ENCODE results near the gene NXPE3. TPM values are rescaled to one million over a fixed set of nuclear protein-coding genes. Genes with fewer than 3 reads are reported as not detected.

Gene NXPE3
- total and polyA plus RNA-seq, 9 donors = 5.6 to 16.4 (median 13.1) TPM

GRCh38 chr3:101781166-101781565 lies 2.2 kb downstream of the NXPE3 start:
- no peaks in the 10 kb centered on the region for H3K27me3 ChIP-seq
- DNase-seq = no peak
- no peaks in the 10 kb centered on the region for H3K9me3 ChIP-seq
- H3K36me3 ChIP-seq = no peaks in the 10 kb centered on the region
- intact Hi-C loops (cut with DNase I) = no loop called here
- peaks cover 1% of the 10 kb centered on the region for H3K4me1 ChIP-seq (ENCODE audit: insufficient read depth)
- no peak for TF ChIP-seq CTCF (IDR thresholded peaks at IDR 0.05)
- no peak for TF ChIP-seq EP300 (IDR thresholded peaks at IDR 0.05)
- TF ChIP-seq POLR2A (IDR thresholded peaks at IDR 0.05) = no peak
- no peak overlapping the region for H3K4me3 ChIP-seq
- H3K27ac ChIP-seq = peak overlapping the region in 1 of 2 donors; percentile 72

GRCh38 chr3:101784855-101785613 lies 6.0 kb downstream of the NXPE3 start:
- Histone ChIP-seq H3K27me3 (no peaks in the 10 kb centered on the region), H3K4me3 (no peak overlapping the region), H3K4me1 (ENCODE audit: insufficient read depth) (peaks cover 1% of the 10 kb centered on the region), H3K27ac (no peak overlapping the region), H3K36me3 (no peaks in the 10 kb centered on the region), H3K9me3 (no peaks in the 10 kb centered on the region)
- intact Hi-C loops (cut with DNase I) = no loop called here
- TF ChIP-seq POLR2A (IDR thresholded peaks at IDR 0.05) = no peak
- TF ChIP-seq EP300 (IDR thresholded peaks at IDR 0.05) = no peak
- no peak for DNase-seq
- 84 to 91% (median 90%) methylated on average over 5 of the region's 5 CpGs for WGBS, 3 donors

GRCh38 chr3:101791778-101792177 lies 12.8 kb downstream of the NXPE3 start:
- H3K4me1 ChIP-seq (ENCODE audit: insufficient read depth) = no peaks in the 10 kb centered on the region
- intact Hi-C loops (cut with DNase I) = no loop called here
- H3K36me3 ChIP-seq = no peaks in the 10 kb centered on the region
- H3K27ac ChIP-seq = no peak overlapping the region
- TF ChIP-seq POLR2A (IDR thresholded peaks at IDR 0.05) = no peak
- no peak for TF ChIP-seq CTCF (IDR thresholded peaks at IDR 0.05)
- TF ChIP-seq EP300 (IDR thresholded peaks at IDR 0.05) = no peak
- no peak overlapping the region for H3K4me3 ChIP-seq
- no peaks in the 10 kb centered on the region for H3K9me3 ChIP-seq
- WGBS, 3 donors = 95 to 97% (median 96%) methylated on average over 4 of the region's 4 CpGs
- no peak for DNase-seq
- H3K27me3 ChIP-seq = no peaks in the 10 kb centered on the region

GRCh38 chr3:101796077-101796680 lies 17.2 kb downstream of the NXPE3 start:
- H3K27me3 ChIP-seq = no peaks in the 10 kb centered on the region

More at GRCh38 chr3:101796077-101796680, 17.2 kb downstream of the NXPE3 start:
- no peaks in the 10 kb centered on the region for H3K36me3 ChIP-seq
- intact Hi-C loops (cut with DNase I) = no loop called here
- no peaks in the 10 kb centered on the region for H3K9me3 ChIP-seq
- no peaks in the 10 kb centered on the region for H3K4me1 ChIP-seq (ENCODE audit: insufficient read depth)
- no peak for DNase-seq
- no peak overlapping the region for H3K27ac ChIP-seq
- 94 to 98% (median 96%) methylated on average over 3 of the region's 3 CpGs for WGBS, 3 donors
- TF ChIP-seq POLR2A (IDR thresholded peaks at IDR 0.05) (no peak), EP300 (IDR thresholded peaks at IDR 0.05) (no peak), CTCF (IDR thresholded peaks at IDR 0.05) (no peak)
- no peak overlapping the region for H3K4me3 ChIP-seq
